Gastroesophageal sphincter (tissue), 4 donors: ENCODE data around the gene TTC7B. TPM values are rescaled to one million over a fixed set of nuclear protein-coding genes. Genes with fewer than 3 reads are reported as not detected.
A peak's percentile ranks its signal among the peaks of the same experiment; 100 is the strongest.

Source experiments
- ATAC-seq: fragments of 150-250 bp; one replicate; pipeline ENCODE4 v1.9.1; 2016; ENCODE audit warnings: mild to moderate bottlenecking, moderate library complexity
- H3K27ac ChIP-seq, 4 donors: fragments of 200-600 bp; sonication (generic) in 3 of 4; 1 replicate in 3 of 4; 2 replicates in 1 of 4; pipeline ENCODE4 v1.5.1; 2016 to 2019
- H3K27me3 ChIP-seq: fragments of 200-600 bp; sonication (generic); one replicate; pipeline ENCODE4 v1.5.1; 2019
- H3K36me3 ChIP-seq, 2 donors: fragments of 200-600 bp; sonication (generic); one replicate each; pipeline ENCODE4 v1.5.1; 2019; ENCODE audit warnings: control low read depth in 1 of 2
- H3K4me1 ChIP-seq, 3 donors: fragments of 200-600 bp; sonication (generic); 1 replicate in 2 of 3; 2 replicates in 1 of 3; pipeline ENCODE4 v1.5.1; 2016 to 2019; ENCODE audit warnings: control low read depth in 2 of 3
- H3K4me3 ChIP-seq, 2 donors: fragments of 200-600 bp; sonication (generic); one replicate each; pipeline ENCODE4 v1.5.1; 2019; ENCODE audit warnings: mild to moderate bottlenecking in 1 of 2, moderate library complexity in 1 of 2
- H3K9me3 ChIP-seq, 3 donors: fragments of 200-600 bp; sonication (generic); one replicate each; pipeline ENCODE4 v1.5.1; 2017 to 2019; ENCODE audit warnings: control low read depth in 2 of 3
- CTCF ChIP-seq, 4 experiments: fragments of 200-600 bp in 2 of 4; fragments of 450-650 bp in 2 of 4; sonication (generic) in 1 of 4; IDR thresholded peaks; one replicate each; pipeline ENCODE4 v1.5.1; 2017 to 2019; ENCODE audit warnings: antibody characterized with exemption in 4 of 4, mild to moderate bottlenecking in 2 of 4, moderate library complexity in 2 of 4
- EP300 ChIP-seq: sonication (generic); formaldehyde crosslinking; IDR thresholded peaks from one replicate; pipeline ENCODE4 v1.6.1; 2017; ENCODE audit warnings: antibody characterized with exemption, mild to moderate bottlenecking
- POLR2A ChIP-seq, 2 donors: fragments of 450-650 bp; IDR thresholded peaks; one replicate each; pipeline ENCODE4 v1.6.1; 2017; ENCODE audit warnings: antibody characterized with exemption in 2 of 2, mild to moderate bottlenecking in 2 of 2, moderate library complexity in 1 of 2
- POLR2AphosphoS5 ChIP-seq: sonication (generic); formaldehyde crosslinking; IDR thresholded peaks from one replicate; pipeline ENCODE4 v1.6.1; 2017; ENCODE audit warnings: antibody characterized with exemption
- WGBS, 2 donors: methylation state at CpG; one replicate each; pipeline ENCODE4 v1.1.5; 2018; ENCODE audit warnings: low coverage in 1 of 2; 5-methylcytosine and 5-hydroxymethylcytosine counted together
- total RNA-seq, 4 donors: library from RNA; depleted of rRNA; stranded (reverse); fragments of >200 nt; gene quantifications; one replicate each; pipeline ENCODE4 v1.1.0, GENCODE V29; 2016

The TTC7B gene
- total RNA-seq, 4 donors from 2014 or later: 59.0 to 170 (median 64.1) TPM

- Histone ChIP-seq H3K36me3 (peaks cover 0 to 11% of the 10 kb centered on the region in 2 donors), H3K4me3 (no peak overlapping the region), H3K27me3 (no peaks in the 10 kb centered on the region), H3K27ac (peak overlapping the region in 3 of 4 donors; percentile 83 to 85 (median 85)), H3K9me3 (no peaks in the 10 kb centered on the region), H3K4me1 (peaks cover 0 to 78% (median 17%) of the 10 kb centered on the region in 3 donors)
- 89 to 94% methylated on average over 2 to 4 of the region's 12 CpGs for WGBS, 2 donors
- no peak for ATAC-seq
- TF ChIP-seq CTCF (IDR thresholded peaks at IDR 0.05): no peak
- no peak for TF ChIP-seq POLR2A (IDR thresholded peaks at IDR 0.05)
- no peak for TF ChIP-seq EP300
- no peak for TF ChIP-seq POLR2AphosphoS5
These were observed 259.4 kb downstream of the TTC7B start for GRCh38 chr14:90556666-90557450.

- ATAC-seq: peak; percentile 66
- H3K27ac ChIP-seq: peak overlapping the region; percentile 40 to 85 (median 84)
- 80% methylated on average over 1 of the region's 17 CpGs; no CpG with 5 or more reads in 1 of the 2 donors for WGBS, 2 donors
- H3K4me1 ChIP-seq: peaks cover 0 to 83% (median 20%) of the 10 kb centered on the region in 3 donors
- peak overlapping the region in 1 of 2 donors; percentile 33 for H3K4me3 ChIP-seq
- H3K27me3 ChIP-seq: no peaks in the 10 kb centered on the region
- H3K36me3 ChIP-seq: peaks cover 0 to 10% of the 10 kb centered on the region in 2 donors
- H3K9me3 ChIP-seq: no peaks in the 10 kb centered on the region
- TF ChIP-seq POLR2A (IDR thresholded peaks at IDR 0.05) (no peak), POLR2AphosphoS5 (no peak), CTCF (IDR thresholded peaks at IDR 0.05) (no peak), EP300 (no peak)
These were observed 260.2 kb downstream of the TTC7B start for GRCh38 chr14:90556012-90556477.

GRCh38 chr14:90555126-90556011 lies 260.9 kb downstream of the TTC7B start:
- Histone ChIP-seq H3K27ac (peak overlapping the region; percentile 40 to 85 (median 84)), H3K4me3 (peak overlapping the region in 1 of 2 donors; percentile 33), H3K36me3 (peaks cover 0 to 6% of the 10 kb centered on the region in 2 donors), H3K9me3 (no peaks in the 10 kb centered on the region), H3K4me1 (peaks cover 0 to 90% (median 20%) of the 10 kb centered on the region in 3 donors), H3K27me3 (no peaks in the 10 kb centered on the region)
- 80 to 93% methylated on average over 1 to 7 of the region's 21 CpGs for WGBS, 2 donors
- TF ChIP-seq POLR2A (IDR thresholded peaks at IDR 0.05): no peak
- no peak for TF ChIP-seq POLR2AphosphoS5
- TF ChIP-seq EP300: no peak
- TF ChIP-seq CTCF (IDR thresholded peaks at IDR 0.05): no peak
- ATAC-seq: no peak

- ATAC-seq: peak; percentile 34
- peak overlapping the region; percentile 9 to 85 (median 84) for H3K27ac ChIP-seq
- 13 to 57% methylated on average over 3 to 5 of the region's 13 CpGs for WGBS, 2 donors
- H3K4me1 ChIP-seq: peaks cover 0 to 100% (median 20%) of the 10 kb centered on the region in 3 donors
- H3K9me3 ChIP-seq: no peaks in the 10 kb centered on the region
- H3K36me3 ChIP-seq: no peaks in the 10 kb centered on the region
- no peak overlapping the region for H3K4me3 ChIP-seq
- no peaks in the 10 kb centered on the region for H3K27me3 ChIP-seq
- no peak for TF ChIP-seq EP300
- no peak for TF ChIP-seq POLR2A (IDR thresholded peaks at IDR 0.05)
- no peak for TF ChIP-seq POLR2AphosphoS5
- TF ChIP-seq CTCF (IDR thresholded peaks at IDR 0.05): no peak
These were observed 261.9 kb downstream of the TTC7B start for GRCh38 chr14:90554341-90554740.
